Muscle of leg (tissue), 11 donors: ENCODE results near the gene POU2AF1. TPM values are rescaled to one million over a fixed set of nuclear protein-coding genes. Genes with fewer than 3 reads are reported as not detected.

Source experiments
- DNase-seq: peaks from one replicate; pipeline ENCODE4 v3.0.0; 2013
- H3K27ac ChIP-seq: one replicate; pipeline ENCODE4 v1.5.1; 2013; ENCODE audit warnings: mild to moderate bottlenecking, low read length, control low read depth
- H3K27me3 ChIP-seq: one replicate; pipeline ENCODE4 v1.6.1; 2013; ENCODE audit warnings: low read length; ENCODE audit not compliant: control insufficient read depth, insufficient read depth
- H3K36me3 ChIP-seq: one replicate; pipeline ENCODE4 v1.6.1; 2013; ENCODE audit warnings: low read length; ENCODE audit not compliant: control insufficient read depth, insufficient read depth
- H3K4me1 ChIP-seq: one replicate; pipeline ENCODE4 v1.6.1; 2013; ENCODE audit warnings: low read length; ENCODE audit not compliant: control insufficient read depth, insufficient read depth
- H3K4me3 ChIP-seq: one replicate; pipeline ENCODE4 v1.5.1; 2013; ENCODE audit warnings: low read length, control low read depth
- H3K9me3 ChIP-seq: replicated peaks from 2 replicates; pipeline ENCODE4 v1.6.1; 2013; ENCODE audit warnings: low read depth, low read length; ENCODE audit not compliant: control insufficient read depth
- WGBS: methylation state at CpG from one replicate; pipeline ENCODE4 v1.1.5; 2013; ENCODE audit warnings: missing lambda C conversion rate; ENCODE audit not compliant: insufficient coverage; 5-methylcytosine and 5-hydroxymethylcytosine counted together
- polyA plus RNA-seq, 8 donors: library from polyadenylated mRNA; unstranded; fragments of 120-200 nt; gene quantifications; one replicate each; pipeline versions ENCODE4 v1.2.1 to v1.2.3, GENCODE V29; 2013; ENCODE audit warnings: inconsistent platforms in 1 of 8, low replicate concordance in 1 of 8; ENCODE audit not compliant: insufficient read length in 8 of 8, insufficient read depth in 1 of 8
- total RNA-seq: library from RNA; stranded (reverse); fragments of 120-200 nt; gene quantifications from one replicate; pipeline ENCODE4 v1.2.4, GENCODE V29; 2013

POU2AF1 gene
- total and polyA plus RNA-seq, 9 donors, result 0.04 to 0.39 (median 0.23) TPM

DNA sequence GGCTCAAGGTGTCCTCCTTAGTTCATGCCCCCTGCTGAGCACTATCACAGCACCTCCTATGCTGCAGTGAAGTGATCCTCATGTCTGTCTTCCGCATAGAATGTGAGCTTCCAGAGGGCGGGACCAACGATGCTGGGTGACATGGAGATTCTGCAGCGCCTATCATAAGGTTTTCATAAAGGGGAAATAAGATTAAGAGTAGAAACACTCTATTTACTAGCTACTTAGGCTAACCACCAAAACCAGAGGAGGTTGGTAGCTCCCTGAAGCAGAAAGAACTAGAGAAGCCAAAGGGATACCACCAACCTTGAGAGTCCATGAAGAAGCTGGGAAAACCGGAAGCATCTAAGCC, 39.3 kb upstream of the POU2AF1 start:
- Histone ChIP-seq H3K4me3 (no peak overlapping the region), H3K4me1 (peaks cover 32% of the 10 kb centered on the region), H3K27ac (peak overlapping the region; percentile 67), H3K36me3 (no peaks in the 10 kb centered on the region), H3K27me3 (peaks cover 3% of the 10 kb centered on the region), H3K9me3 (no peaks in the 10 kb centered on the region)
- WGBS, result 100% methylated on average over 1 of the region's 5 CpGs
- DNase-seq, result no peak

DNA sequence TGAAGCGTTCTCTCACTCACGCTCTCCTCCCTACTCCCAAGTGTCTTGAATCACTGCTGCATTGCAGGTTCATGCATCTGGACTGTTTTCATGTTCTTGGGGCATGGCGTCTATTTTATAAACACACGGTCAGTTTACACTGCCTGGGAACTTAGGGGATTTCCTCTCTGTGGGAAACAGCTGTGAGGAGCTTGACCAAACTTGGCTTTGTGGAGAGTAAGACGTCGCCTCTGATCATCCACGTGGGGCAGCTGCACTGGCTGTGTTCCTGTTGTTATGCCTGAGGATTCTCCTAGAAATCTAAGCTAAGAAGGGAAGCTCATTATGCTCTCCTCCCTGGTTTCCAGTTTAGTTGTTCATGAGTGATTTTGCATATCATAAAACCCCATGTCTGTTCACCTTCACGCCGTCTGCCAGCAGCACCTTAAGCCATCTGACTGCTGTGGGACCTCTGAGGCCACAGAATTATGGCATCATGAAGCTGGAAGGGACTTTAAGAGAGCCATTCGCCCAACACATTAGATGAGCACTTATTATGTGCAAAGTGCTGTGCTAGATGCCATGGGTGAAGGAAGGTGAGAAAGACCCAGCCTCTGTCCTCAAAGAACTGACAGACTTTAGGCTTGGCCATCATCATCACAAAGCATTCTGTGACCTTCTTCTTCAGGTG, 38.8 kb upstream of the POU2AF1 start:
- no peaks in the 10 kb centered on the region for H3K36me3 ChIP-seq
- H3K27ac ChIP-seq, result peak overlapping the region; percentile 75
- H3K4me3 ChIP-seq, result no peak overlapping the region
- H3K4me1 ChIP-seq, result peaks cover 31% of the 10 kb centered on the region
- no peaks in the 10 kb centered on the region for H3K9me3 ChIP-seq
- WGBS, result 25% methylated on average over 2 of the region's 10 CpGs
- DNase-seq, result peak; percentile 98
- peaks cover 3% of the 10 kb centered on the region for H3K27me3 ChIP-seq

DNA sequence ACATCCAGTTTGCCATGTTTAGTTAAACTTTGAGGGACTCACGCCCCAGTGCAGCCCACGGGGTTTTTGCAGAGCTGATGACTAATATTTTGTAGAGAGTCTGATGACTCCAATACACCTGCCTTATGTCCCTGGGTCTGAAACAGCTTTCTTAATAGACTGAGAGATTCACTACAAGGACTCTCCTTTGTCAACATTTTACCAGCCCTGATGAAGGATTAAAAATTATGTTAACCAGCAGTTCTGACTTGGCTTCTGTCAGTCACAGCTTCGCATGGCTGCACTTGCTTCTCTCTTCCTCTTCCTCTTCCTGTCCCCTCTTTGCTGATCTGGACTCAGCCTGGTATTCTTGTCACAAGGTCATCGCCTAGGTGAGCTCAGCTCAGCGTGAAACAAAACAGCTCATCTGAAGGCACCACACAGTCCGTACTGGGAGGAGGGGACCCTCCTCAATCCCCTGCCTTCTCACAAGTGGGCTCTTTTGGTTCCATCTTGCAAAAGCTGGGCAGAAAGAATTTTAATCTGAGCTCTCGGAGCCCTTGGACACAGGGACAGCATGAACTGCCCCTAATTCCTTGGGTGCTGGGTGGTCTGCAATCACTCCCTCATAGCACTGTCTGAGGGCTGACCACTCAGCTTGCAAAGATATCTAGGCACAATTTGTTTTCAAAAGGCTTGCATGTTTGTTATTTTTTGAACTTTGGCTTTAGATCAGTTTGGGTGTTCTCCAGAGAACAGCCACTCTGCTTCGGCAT, 38.1 kb upstream of the POU2AF1 start:
- 63% methylated on average over 5 of the region's 8 CpGs for WGBS
- Histone ChIP-seq H3K9me3 (no peaks in the 10 kb centered on the region), H3K27me3 (peaks cover 3% of the 10 kb centered on the region), H3K27ac (peak overlapping the region; percentile 75), H3K36me3 (no peaks in the 10 kb centered on the region), H3K4me3 (no peak overlapping the region), H3K4me1 (peaks cover 29% of the 10 kb centered on the region)
- no peak for DNase-seq

DNA sequence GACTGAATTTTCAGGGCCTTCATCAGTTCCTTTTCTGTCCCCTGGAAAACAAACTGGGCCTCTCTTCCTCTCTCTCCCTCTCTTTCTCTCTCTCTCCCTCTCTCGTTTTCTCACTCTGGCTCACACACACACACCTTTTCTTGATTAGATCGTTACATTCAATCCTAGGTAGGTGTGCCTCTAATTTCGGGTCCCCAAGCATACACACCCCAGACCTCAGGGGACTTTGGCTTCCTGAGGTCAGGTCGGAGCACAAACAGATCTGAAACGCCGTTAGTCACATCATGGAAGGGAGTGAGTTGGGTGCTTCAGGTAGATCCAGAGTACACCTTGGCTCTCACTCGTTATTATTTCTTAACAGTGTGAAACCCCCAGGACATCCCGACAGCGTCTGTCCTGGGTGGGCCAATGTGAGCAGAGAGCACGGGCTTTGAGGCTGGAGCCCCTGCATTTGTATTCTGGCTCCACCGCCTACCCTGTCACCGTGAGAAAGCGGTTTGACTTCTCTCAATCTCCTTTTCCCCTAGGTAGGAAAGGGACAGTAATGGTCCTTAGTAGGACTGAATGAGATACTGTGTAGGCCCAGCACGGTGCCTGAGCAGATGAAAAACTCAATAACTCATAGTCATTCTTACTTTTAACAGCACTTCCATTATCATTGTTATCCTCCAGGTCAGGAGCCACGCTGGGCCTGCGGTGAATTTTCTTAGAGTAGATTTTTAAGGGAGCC, 37.3 kb upstream of the POU2AF1 start:
- no peak overlapping the region for H3K27ac ChIP-seq
- 73% methylated on average over 6 of the region's 16 CpGs for WGBS

DNA sequence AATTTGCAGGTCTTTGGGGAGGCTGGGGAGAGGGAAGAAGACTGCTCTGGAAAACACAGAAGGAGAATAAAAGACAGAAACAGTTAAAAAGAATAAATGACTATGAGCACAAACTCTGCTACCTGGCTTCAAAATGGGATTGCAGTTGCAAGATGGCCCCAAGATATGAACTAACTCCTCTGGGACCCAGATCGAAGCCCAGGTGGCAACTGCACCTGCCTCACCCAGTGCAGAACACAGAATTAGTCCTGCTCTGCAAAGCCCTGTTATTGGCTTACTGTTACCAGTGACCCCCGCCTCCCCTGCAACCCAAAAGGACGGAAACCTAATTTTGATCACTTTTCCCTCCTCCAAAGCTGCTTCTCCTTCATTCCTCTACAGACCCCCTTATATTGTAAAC, 35.9 kb upstream of the POU2AF1 start:
- Histone ChIP-seq H3K9me3 (no peaks in the 10 kb centered on the region), H3K4me3 (no peak overlapping the region), H3K4me1 (peaks cover 29% of the 10 kb centered on the region), H3K27me3 (peaks cover 3% of the 10 kb centered on the region), H3K27ac (no peak overlapping the region), H3K36me3 (no peaks in the 10 kb centered on the region)
- 70% methylated on average over 2 of the region's 3 CpGs for WGBS
- no peak for DNase-seq

More for the DNA sequence above, 37.3 kb upstream of the POU2AF1 start:
- peaks cover 29% of the 10 kb centered on the region for H3K4me1 ChIP-seq
- no peaks in the 10 kb centered on the region for H3K9me3 ChIP-seq
- H3K27me3 ChIP-seq, result peaks cover 3% of the 10 kb centered on the region
- no peak for DNase-seq
- no peak overlapping the region for H3K4me3 ChIP-seq
- no peaks in the 10 kb centered on the region for H3K36me3 ChIP-seq

DNA sequence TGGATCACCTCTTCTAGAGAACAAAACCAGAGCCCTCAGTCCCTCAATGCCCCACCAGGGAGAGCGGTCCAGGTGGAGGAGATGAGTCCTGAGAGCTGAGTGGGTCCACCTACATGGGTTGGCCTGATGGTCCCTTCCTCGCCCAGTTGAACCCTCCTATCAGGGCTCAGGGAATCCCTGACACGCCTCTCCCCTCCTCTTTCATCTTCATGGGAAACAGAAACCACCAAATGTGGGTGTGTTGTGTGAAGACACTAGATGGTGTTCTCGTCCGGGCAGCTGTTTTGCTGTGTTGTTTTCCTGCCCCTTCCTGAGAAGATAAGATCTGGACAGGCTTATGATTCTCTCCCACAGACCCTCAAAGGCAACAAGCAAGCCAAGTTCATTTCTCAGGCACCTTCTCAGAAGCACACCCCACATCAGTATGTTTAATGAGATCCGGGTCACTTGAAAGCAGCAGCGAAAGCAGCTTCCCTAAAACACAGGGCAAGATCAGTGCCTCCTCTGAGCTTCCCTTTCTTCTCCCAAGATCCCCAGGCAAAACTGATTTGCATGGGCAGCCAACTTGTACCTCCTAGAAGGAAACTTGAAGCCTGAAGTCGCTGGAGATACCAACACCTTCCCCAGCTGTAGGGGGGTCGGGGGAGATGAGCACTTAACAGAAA, 35.3 kb upstream of the POU2AF1 start:
- WGBS, result 100% methylated on average over 1 of the region's 9 CpGs
- no peak overlapping the region for H3K27ac ChIP-seq
- H3K36me3 ChIP-seq, result no peaks in the 10 kb centered on the region
- no peak for DNase-seq
- H3K4me3 ChIP-seq, result no peak overlapping the region
- peaks cover 24% of the 10 kb centered on the region for H3K4me1 ChIP-seq
- H3K9me3 ChIP-seq, result no peaks in the 10 kb centered on the region
- peaks cover 3% of the 10 kb centered on the region for H3K27me3 ChIP-seq

DNA sequence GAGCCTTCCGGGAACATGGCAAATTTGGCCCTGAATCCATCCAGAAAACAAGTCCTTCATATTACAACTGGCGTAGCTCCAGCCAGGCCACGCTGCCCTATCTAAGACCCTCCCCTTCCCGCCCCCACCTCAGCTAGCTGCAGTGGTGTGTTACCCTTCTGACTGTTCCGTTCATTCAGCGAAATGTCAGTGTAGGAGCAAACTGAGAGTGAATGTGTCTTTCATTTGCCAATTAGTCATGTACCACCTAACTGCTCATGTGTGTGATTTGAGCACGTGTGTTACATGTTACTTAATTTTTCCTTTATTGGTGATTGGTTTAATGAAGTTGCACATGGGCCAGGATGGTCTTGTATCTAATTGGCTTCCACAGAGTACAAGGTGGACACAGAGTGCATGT, 34.8 kb upstream of the POU2AF1 start:
- Histone ChIP-seq H3K9me3 (no peaks in the 10 kb centered on the region), H3K27ac (no peak overlapping the region), H3K4me3 (no peak overlapping the region), H3K36me3 (no peaks in the 10 kb centered on the region), H3K27me3 (peaks cover 3% of the 10 kb centered on the region), H3K4me1 (peaks cover 20% of the 10 kb centered on the region)
- no peak for DNase-seq
- WGBS, result 92% methylated on average over 2 of the region's 7 CpGs

DNA sequence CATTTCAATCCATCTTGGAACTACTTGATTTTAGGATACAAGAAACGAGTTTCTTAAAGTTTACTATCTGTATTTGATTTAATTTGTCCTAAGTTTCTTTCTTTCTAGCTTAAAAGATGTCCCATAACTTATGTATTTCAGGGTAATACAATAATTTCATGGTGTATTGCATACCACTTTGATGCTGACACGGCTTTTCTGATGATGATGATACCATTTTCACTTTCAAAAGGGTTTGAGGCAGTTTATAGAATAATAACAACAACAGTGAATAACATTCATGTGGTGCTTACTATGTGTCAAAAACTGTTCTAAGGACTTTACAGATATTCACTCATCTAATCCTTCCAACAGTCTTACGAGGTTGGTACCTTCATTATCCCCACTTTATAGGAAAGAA, 33.2 kb upstream of the POU2AF1 start:
- no peaks in the 10 kb centered on the region for H3K36me3 ChIP-seq
- H3K4me1 ChIP-seq, result peaks cover 7% of the 10 kb centered on the region
- H3K4me3 ChIP-seq, result no peak overlapping the region
- whole genome bisulfite sequencing, result no CpG with 5 or more reads among the region's 3 CpGs
- no peak overlapping the region for H3K27ac ChIP-seq
- DNase-seq, result no peak
- no peaks in the 10 kb centered on the region for H3K9me3 ChIP-seq
- peaks cover 3% of the 10 kb centered on the region for H3K27me3 ChIP-seq

DNA sequence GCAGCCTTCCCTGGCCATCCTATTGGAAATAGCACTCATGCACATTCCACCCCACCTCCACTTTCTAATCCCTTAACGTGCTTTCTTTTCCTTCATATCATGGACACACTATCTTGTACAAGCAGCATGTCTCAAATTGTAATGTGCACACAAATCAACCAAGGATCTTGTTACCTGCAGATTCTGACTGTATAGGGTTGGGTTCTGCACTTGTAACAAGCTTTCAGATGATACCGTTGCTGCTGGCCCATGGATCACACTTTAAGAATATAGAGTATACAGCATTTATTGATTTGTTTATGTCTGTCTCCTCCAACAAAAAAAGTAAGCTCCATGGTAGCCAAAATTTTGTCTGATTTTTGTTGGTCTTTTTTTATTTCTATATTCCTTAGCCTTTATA, 32.4 kb upstream of the POU2AF1 start:
- Histone ChIP-seq H3K27ac (no peak overlapping the region), H3K4me1 (no peaks in the 10 kb centered on the region), H3K27me3 (peaks cover 3% of the 10 kb centered on the region), H3K9me3 (no peaks in the 10 kb centered on the region), H3K36me3 (no peaks in the 10 kb centered on the region), H3K4me3 (no peak overlapping the region)
- WGBS, result no CpG with 5 or more reads among the region's 2 CpGs
- no peak for DNase-seq

DNA sequence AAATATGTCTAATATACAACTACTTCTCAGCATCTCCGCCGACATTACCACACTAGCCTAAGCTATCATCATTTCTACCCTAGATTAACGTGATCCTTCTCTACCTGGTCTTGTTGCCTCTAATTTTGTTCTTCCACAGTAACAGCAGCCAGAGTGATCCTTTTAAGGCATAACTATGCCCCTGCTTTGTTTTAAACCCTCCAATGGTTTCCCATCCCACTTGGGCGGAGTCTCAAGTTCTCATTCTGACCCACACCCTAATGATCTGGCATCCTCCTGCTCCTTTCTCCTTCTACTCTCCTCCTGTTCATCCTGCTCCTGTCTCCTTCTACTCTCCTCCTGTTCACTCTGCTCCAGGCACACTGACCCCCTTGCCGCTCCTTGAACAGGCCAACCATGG, 31.9 kb upstream of the POU2AF1 start:
- 91% methylated on average over 5 of the region's 5 CpGs for WGBS

More for the DNA sequence above, 31.9 kb upstream of the POU2AF1 start:
- peaks cover 5% of the 10 kb centered on the region for H3K27me3 ChIP-seq
- no peaks in the 10 kb centered on the region for H3K36me3 ChIP-seq
- no peak overlapping the region for H3K27ac ChIP-seq
- no peak for DNase-seq
- no peak overlapping the region for H3K4me3 ChIP-seq
- no peaks in the 10 kb centered on the region for H3K9me3 ChIP-seq
- no peaks in the 10 kb centered on the region for H3K4me1 ChIP-seq
